ENCODE results near the gene PAFAH2.

Gene PAFAH2

DNA sequence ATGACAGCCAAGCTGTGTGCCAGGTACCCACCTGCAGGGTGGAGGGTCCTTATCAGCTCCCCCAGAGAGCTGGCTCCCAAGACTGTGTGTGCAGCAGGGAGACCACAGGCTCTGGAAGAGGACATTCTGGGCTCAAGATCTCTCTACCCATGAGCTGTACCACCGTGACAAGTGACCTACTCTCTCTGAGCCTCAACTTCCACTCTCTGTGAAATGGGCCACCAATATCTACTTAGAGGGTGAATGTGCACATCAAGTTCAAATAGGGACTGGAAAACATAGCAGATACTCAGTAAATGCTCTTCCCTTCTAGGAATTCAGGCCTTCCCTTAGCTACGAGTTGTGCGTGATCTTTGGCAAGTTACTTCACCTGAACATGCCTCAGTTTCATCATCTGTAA is 46.6 kb upstream of the PAFAH2 start:
- TF ChIP-seq, protein P1, sequence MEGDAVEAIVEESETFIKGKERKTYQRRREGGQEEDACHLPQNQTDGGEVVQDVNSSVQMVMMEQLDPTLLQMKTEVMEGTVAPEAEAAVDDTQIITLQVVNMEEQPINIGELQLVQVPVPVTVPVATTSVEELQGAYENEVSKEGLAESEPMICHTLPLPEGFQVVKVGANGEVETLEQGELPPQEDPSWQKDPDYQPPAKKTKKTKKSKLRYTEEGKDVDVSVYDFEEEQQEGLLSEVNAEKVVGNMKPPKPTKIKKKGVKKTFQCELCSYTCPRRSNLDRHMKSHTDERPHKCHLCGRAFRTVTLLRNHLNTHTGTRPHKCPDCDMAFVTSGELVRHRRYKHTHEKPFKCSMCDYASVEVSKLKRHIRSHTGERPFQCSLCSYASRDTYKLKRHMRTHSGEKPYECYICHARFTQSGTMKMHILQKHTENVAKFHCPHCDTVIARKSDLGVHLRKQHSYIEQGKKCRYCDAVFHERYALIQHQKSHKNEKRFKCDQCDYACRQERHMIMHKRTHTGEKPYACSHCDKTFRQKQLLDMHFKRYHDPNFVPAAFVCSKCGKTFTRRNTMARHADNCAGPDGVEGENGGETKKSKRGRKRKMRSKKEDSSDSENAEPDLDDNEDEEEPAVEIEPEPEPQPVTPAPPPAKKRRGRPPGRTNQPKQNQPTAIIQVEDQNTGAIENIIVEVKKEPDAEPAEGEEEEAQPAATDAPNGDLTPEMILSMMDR (IDR thresholded peaks at IDR 0.05; ENCODE audit: low read depth, low read length): no peak
- H3K4me3 ChIP-seq (replicated peaks in 1 of 2; ENCODE audit: low read depth in 2 of 2, low read length in 2 of 2): no peak overlapping the region
- DNase-seq (ENCODE audit: low read depth in 2 of 2): no peak

- no peak overlapping the region for H3K4me3 ChIP-seq (replicated peaks in 1 of 2; ENCODE audit: low read depth in 2 of 2, low read length in 2 of 2)
- TF ChIP-seq, protein P1 (IDR thresholded peaks at IDR 0.05; ENCODE audit: low read depth, low read length): no peak
- DNase-seq (ENCODE audit: low read depth in 2 of 2): no peak
These were observed 45.9 kb upstream of the PAFAH2 start for GRCh38 chr1:26043765-26044164.

- TF ChIP-seq, protein P1 (IDR thresholded peaks at IDR 0.05; ENCODE audit: low read depth, low read length): no peak
- H3K4me3 ChIP-seq (replicated peaks in 1 of 2; ENCODE audit: low read depth in 2 of 2, low read length in 2 of 2): no peak overlapping the region
- no peak for DNase-seq (ENCODE audit: low read depth in 2 of 2)
These were observed 44.1 kb upstream of the PAFAH2 start for GRCh38 chr1:26041978-26042377.

DNA sequence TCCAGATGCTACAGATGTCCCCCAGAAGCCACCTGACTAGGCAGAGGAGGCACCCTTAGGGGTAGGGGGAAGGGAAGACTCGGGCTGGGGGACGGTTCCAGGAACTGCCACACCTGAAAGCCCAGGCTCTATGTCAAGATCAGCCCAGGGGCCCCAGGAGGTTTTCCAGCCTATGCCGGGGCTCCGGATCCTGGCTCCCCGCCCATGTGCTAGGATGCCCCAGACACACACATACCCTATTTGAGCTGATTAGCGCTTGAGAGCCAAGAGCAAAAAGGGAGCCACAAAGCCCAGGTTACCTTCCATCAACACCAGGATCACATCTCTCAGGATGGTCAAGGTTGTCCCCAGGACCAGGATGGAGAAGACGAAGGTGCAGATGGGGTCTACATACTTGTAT is 43.5 kb upstream of the PAFAH2 start:
- DNase-seq (ENCODE audit: low read depth in 2 of 2): no peak
- H3K4me3 ChIP-seq (replicated peaks in 1 of 2; ENCODE audit: low read depth in 2 of 2, low read length in 2 of 2): no peak overlapping the region
- TF ChIP-seq, protein P1 (IDR thresholded peaks at IDR 0.05; ENCODE audit: low read depth, low read length): no peak

DNA sequence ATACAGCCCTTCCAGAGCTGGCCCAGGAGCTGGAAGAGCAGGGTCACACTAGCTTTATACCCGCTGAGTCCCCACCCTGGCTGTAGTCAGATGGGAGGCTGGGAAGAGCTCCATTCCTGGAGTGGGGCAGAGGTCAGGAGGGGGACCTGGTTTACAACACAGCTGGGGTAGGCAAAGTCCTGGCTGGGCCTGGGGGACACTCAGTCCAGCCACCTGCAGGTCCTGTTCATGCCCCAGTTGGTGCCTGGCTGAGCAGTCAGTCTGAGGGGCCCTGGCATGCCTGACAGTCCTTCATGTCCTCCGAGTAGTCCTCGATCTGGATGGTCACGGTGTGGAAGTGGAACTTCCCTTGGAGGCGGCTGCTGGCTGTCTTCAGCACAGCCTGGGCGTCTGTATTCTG is 41.0 kb upstream of the PAFAH2 start:
- no peak overlapping the region for H3K4me3 ChIP-seq (replicated peaks in 1 of 2; ENCODE audit: low read depth in 2 of 2, low read length in 2 of 2)
- no peak for DNase-seq (ENCODE audit: low read depth in 2 of 2)
- TF ChIP-seq, protein P1 (IDR thresholded peaks at IDR 0.05; ENCODE audit: low read depth, low read length): no peak

DNA sequence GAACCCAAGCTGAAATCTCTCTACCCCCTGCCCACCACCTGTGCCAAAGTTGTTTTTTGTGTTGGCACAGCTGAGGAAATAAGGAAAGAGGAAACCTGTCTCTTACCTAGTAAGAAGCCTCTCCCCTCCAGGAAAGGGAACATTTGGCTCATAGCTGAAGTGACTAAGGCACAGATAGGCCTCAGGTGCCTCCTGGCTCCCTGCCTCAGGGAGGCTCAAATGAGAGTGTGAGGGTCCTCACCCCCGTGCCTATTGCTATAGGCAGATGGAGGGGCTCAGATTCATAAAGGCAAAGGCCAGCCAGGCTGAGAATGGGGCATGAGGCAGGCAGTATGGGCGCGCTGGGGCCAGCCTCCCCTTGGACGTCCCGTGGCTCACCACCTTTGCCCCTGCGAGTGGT is 40.6 kb upstream of the PAFAH2 start:
- TF ChIP-seq, protein P1 (IDR thresholded peaks at IDR 0.05; ENCODE audit: low read depth, low read length): no peak
- H3K4me3 ChIP-seq (replicated peaks in 1 of 2; ENCODE audit: low read depth in 2 of 2, low read length in 2 of 2): no peak overlapping the region
- DNase-seq (ENCODE audit: low read depth in 2 of 2): no peak

DNA sequence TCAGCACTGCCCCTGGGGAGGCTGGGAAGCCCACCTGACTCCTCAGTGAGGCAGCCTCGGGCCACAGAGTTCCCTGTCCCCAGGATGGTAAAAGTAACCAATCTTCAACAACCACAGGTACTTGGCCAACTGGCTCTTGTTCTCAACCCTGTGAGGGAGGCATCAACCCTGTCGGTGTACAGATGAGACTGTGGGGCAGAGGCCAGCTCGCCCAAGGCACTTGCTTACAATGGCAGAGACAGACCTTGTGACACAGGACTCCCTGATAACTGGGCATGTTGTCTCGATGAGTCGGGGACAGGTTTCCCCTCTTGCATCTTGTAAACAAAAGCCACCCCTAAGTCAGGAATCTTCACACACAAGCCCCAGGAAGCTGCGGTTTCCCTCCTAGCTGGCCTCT is 40.0 kb upstream of the PAFAH2 start:
- TF ChIP-seq, protein P1 (IDR thresholded peaks at IDR 0.05; ENCODE audit: low read depth, low read length): no peak
- no peak overlapping the region for H3K4me3 ChIP-seq (replicated peaks in 1 of 2; ENCODE audit: low read depth in 2 of 2, low read length in 2 of 2)
- DNase-seq (ENCODE audit: low read depth in 2 of 2): no peak

Data from cardiac fibroblast (primary cell).